ENCODE data around the gene PNKD.

PNKD gene

DNA sequence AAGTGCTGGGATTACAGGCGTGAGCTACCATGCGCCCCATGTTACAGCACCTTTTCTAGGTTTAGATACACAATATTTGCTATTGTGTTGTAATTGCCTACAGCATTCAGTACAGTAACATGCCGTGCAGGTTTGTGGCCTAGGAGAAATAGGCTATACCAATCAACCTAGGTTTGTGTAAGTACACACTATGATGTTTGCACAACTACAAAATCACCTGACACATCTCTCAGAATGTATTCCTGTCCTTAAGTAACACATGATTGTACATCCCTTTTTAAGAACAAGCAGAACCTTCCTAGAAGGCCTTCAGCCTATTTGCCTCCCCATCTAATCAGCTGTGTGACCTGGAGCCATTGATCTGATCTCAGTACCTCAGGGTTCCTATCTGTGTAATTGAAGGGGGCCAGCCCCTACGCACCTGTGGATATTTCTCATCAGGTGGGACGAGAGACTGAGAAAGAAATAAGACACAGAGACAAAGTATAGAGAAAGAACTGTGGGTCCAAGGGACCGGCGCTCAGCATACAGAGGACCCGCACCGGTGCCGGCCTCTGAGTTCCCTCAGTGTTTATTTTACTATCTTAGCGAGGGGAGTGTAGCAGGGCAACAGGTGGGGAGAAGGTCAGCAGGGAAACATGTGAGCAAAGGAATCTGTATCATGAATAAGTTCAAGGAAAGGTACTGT, 40.7 kb downstream of the PNKD start:
- no peak for TF ChIP-seq TAF1 (IDR thresholded peaks at IDR 0.05; ENCODE audit: low read depth)
- TF ChIP-seq TEAD4 (IDR thresholded peaks at IDR 0.05), result no peak
- TF ChIP-seq EGR1 (IDR thresholded peaks at IDR 0.05), result no peak

DNA sequence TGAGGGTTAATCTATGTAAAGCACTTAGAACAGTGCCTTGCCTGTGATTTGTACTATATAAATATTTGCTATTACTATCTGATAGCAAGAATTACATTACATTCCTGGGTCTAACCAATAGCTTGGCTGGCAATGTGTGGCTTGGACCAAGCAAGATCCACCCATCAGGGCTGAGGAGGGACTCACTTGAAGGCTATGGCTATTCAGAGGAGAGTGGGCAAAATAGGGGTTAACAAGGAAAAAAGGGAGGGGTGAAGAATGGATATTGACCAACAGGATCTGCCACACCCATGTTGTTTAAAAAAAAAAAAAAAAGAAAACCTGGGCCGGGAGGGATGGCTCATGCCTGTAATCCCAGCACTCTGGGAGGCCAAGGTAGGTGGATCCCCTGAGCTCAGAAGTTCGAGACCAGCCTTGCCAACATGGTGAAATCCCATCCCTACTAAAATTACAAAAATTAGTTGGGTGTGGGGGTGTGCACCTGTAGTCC, 42.0 kb downstream of the PNKD start:
- TF ChIP-seq EGR1 (IDR thresholded peaks at IDR 0.05), result no peak
- TF ChIP-seq RAD21 (IDR thresholded peaks at IDR 0.05; ENCODE audit: low read depth), result no peak
- no peak for TF ChIP-seq USF1 (IDR thresholded peaks at IDR 0.05)
- TF ChIP-seq YY1 (IDR thresholded peaks at IDR 0.05; ENCODE audit: low read depth), result no peak
- TF ChIP-seq CEBPB (IDR thresholded peaks at IDR 0.05), result no peak
- TF ChIP-seq CREB1 (IDR thresholded peaks at IDR 0.05; ENCODE audit: low read depth), result no peak
- TF ChIP-seq TEAD4 (IDR thresholded peaks at IDR 0.05), result no peak
- TF ChIP-seq REST (IDR thresholded peaks at IDR 0.05; ENCODE audit: low read depth), result no peak
- TF ChIP-seq TCF12 (IDR thresholded peaks at IDR 0.05; ENCODE audit: low read depth), result no peak
- no peak for TF ChIP-seq EP300 (IDR thresholded peaks at IDR 0.05; ENCODE audit: borderline replicate concordance)
- no peak for TF ChIP-seq MAX (IDR thresholded peaks at IDR 0.05)
- TF ChIP-seq NFIC (IDR thresholded peaks at IDR 0.05), result no peak
- no peak for TF ChIP-seq FOXM1 (IDR thresholded peaks at IDR 0.05; ENCODE audit: borderline replicate concordance, low read depth)
- no peak for TF ChIP-seq ZBTB7A (IDR thresholded peaks at IDR 0.05; ENCODE audit: low read depth)

GRCh38 chr2:218313356-218313755, 43.0 kb downstream of the PNKD start:
- TF ChIP-seq TAF1 (IDR thresholded peaks at IDR 0.05; ENCODE audit: low read depth) (no peak), ZBTB7A (IDR thresholded peaks at IDR 0.05; ENCODE audit: low read depth) (no peak), EP300 (IDR thresholded peaks at IDR 0.05; ENCODE audit: borderline replicate concordance) (no peak), MAX (IDR thresholded peaks at IDR 0.05) (no peak), TEAD4 (IDR thresholded peaks at IDR 0.05) (no peak), NFIC (IDR thresholded peaks at IDR 0.05) (no peak), YY1 (IDR thresholded peaks at IDR 0.05; ENCODE audit: low read depth) (no peak)

DNA sequence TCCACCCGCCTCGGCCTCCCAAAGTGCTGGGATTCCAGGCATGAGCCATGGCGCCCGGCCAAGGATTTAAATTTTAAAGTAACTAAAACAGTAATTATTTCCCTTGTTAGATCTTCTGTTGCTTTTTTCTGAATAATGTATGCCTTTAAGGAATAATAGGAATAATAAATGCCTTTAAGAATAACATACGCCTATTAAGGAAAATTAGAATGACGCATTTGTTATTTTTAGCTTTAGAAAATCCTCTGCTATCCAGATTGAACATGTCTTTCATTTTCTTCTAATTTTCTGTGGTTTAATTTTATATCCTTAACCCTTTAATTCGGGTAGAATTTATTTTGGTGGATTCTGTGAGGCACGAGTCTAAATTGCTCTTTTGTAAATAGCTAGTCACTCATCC, 45.1 kb downstream of the PNKD start:
- TF ChIP-seq NFIC (IDR thresholded peaks at IDR 0.05), result no peak
- TF ChIP-seq ZBTB7A (IDR thresholded peaks at IDR 0.05; ENCODE audit: low read depth), result no peak
- no peak for TF ChIP-seq EP300 (IDR thresholded peaks at IDR 0.05; ENCODE audit: borderline replicate concordance)
- TF ChIP-seq FOXM1 (IDR thresholded peaks at IDR 0.05; ENCODE audit: borderline replicate concordance, low read depth), result no peak
- TF ChIP-seq TEAD4 (IDR thresholded peaks at IDR 0.05), result no peak
- TF ChIP-seq MAX (IDR thresholded peaks at IDR 0.05), result no peak
- TF ChIP-seq USF1 (IDR thresholded peaks at IDR 0.05), result no peak

GRCh38 chr2:218317303-218317630, 46.9 kb downstream of the PNKD start:
- TF ChIP-seq EP300 (IDR thresholded peaks at IDR 0.05; ENCODE audit: borderline replicate concordance), result no peak
- TF ChIP-seq USF1 (IDR thresholded peaks at IDR 0.05), result no peak
- TF ChIP-seq EGR1 (IDR thresholded peaks at IDR 0.05), result no peak
- TF ChIP-seq TAF1 (IDR thresholded peaks at IDR 0.05; ENCODE audit: low read depth), result no peak
- no peak for TF ChIP-seq FOXM1 (IDR thresholded peaks at IDR 0.05; ENCODE audit: borderline replicate concordance, low read depth)
- TF ChIP-seq NFIC (IDR thresholded peaks at IDR 0.05), result no peak
- no peak for TF ChIP-seq REST (IDR thresholded peaks at IDR 0.05; ENCODE audit: low read depth)
- no peak for TF ChIP-seq ZBTB7A (IDR thresholded peaks at IDR 0.05; ENCODE audit: low read depth)
- no peak for TF ChIP-seq CREB1 (IDR thresholded peaks at IDR 0.05; ENCODE audit: low read depth)
- TF ChIP-seq TCF12 (IDR thresholded peaks at IDR 0.05; ENCODE audit: low read depth), result no peak

GRCh38 chr2:218317835-218318234, 47.5 kb downstream of the PNKD start:
- no peak for TF ChIP-seq NFIC (IDR thresholded peaks at IDR 0.05)
- TF ChIP-seq CREB1 (IDR thresholded peaks at IDR 0.05; ENCODE audit: low read depth), result no peak
- TF ChIP-seq TAF1 (IDR thresholded peaks at IDR 0.05; ENCODE audit: low read depth), result no peak
- no peak for TF ChIP-seq USF1 (IDR thresholded peaks at IDR 0.05)
- no peak for TF ChIP-seq REST (IDR thresholded peaks at IDR 0.05; ENCODE audit: low read depth)
- no peak for TF ChIP-seq TEAD4 (IDR thresholded peaks at IDR 0.05)
- TF ChIP-seq EP300 (IDR thresholded peaks at IDR 0.05; ENCODE audit: borderline replicate concordance), result no peak
- no peak for TF ChIP-seq MAX (IDR thresholded peaks at IDR 0.05)
- TF ChIP-seq CEBPB (IDR thresholded peaks at IDR 0.05), result no peak
- no peak for TF ChIP-seq ZBTB7A (IDR thresholded peaks at IDR 0.05; ENCODE audit: low read depth)
